Gastrocnemius medialis (tissue), 4 donors: ENCODE measurements around the gene PTK7.
A peak's percentile ranks its signal among the peaks of the same experiment; 100 is the strongest.

Experiments used
- CTCF ChIP-seq, 5 experiments: fragments of 450-650 bp in 3 of 5; fragments of 200-600 bp in 2 of 5; sonication (generic) in 2 of 5; IDR thresholded peaks in 4 of 5; conservative IDR thresholded peaks in 1 of 5; 1 replicate in 4 of 5; 2 replicates in 1 of 5; pipeline ENCODE4 v1.5.1; 2016 to 2019; ENCODE audit warnings: antibody characterized with exemption in 5 of 5, mild to moderate bottlenecking in 3 of 5, moderate library complexity in 3 of 5
- POLR2A ChIP-seq, 2 donors: fragments of 450-650 bp; IDR thresholded peaks; one replicate each; pipeline ENCODE4 v1.6.1; 2017; ENCODE audit warnings: antibody characterized with exemption in 2 of 2, mild to moderate bottlenecking in 2 of 2, moderate library complexity in 2 of 2

GRCh38 chr6:43143235-43144128 lies 67.4 kb downstream of the PTK7 start:
- peak; percentile 87 to 96 (median 94) for TF ChIP-seq CTCF (IDR thresholded peaks at IDR 0.05 in 4 of 5, conservative IDR thresholded peaks at IDR 0.05 in 1 of 5)
- no peak for TF ChIP-seq POLR2A (IDR thresholded peaks at IDR 0.05)
